Measurements from ENCODE around the gene TTLL11.

DNA sequence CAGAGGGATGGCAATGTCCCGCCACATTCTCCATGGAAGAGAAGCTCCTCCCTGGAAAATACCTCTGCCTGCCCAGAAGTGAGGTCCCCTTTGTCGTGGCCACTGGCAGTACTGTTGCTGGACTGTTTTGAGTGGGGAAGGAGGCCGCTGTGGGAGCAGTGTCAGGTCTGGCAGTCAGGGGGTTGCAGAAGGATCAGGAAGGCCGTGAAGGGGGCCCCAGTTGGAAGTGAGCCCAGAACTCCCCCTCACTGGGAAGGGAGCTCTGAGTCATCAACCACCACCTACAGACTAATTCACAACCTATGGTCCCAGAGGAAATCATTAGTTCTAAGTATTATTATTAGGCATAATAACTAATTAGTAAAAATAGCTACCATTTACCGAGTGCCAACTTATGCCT is 200.4 kb downstream of the TTLL11 start:
- TF ChIP-seq CTCF (optimal IDR thresholded peaks at IDR 0.05 in 1 of 3, IDR thresholded peaks at IDR 0.05 in 1 of 3, conservative IDR thresholded peaks at IDR 0.05 in 1 of 3; ENCODE audit: extremely low read depth in 1 of 3, insufficient read depth in 2 of 3, low read length in 3 of 3) (no peak), EZH2 (IDR thresholded peaks at IDR 0.05; ENCODE audit: low read length) (no peak)

Data from keratinocyte (primary cell).